ENCODE measurements around the gene ZNF385C.

DNA sequence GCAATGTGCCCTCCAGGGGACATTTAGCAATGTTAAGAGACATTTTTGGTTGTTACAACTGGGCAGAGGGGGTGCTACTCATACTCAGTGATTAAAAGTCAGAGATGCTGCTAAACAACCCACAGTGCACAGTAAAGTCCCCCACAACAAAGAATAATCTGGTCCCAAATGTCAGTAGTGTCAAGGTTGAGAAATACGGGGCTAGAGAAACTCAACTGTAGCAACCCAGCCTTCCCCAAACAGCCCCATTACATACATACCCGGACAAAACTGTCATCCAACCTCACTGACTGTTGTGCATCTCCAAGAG is 101.5 kb downstream of the ZNF385C start:
- TF ChIP-seq, protein P1, sequence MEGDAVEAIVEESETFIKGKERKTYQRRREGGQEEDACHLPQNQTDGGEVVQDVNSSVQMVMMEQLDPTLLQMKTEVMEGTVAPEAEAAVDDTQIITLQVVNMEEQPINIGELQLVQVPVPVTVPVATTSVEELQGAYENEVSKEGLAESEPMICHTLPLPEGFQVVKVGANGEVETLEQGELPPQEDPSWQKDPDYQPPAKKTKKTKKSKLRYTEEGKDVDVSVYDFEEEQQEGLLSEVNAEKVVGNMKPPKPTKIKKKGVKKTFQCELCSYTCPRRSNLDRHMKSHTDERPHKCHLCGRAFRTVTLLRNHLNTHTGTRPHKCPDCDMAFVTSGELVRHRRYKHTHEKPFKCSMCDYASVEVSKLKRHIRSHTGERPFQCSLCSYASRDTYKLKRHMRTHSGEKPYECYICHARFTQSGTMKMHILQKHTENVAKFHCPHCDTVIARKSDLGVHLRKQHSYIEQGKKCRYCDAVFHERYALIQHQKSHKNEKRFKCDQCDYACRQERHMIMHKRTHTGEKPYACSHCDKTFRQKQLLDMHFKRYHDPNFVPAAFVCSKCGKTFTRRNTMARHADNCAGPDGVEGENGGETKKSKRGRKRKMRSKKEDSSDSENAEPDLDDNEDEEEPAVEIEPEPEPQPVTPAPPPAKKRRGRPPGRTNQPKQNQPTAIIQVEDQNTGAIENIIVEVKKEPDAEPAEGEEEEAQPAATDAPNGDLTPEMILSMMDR (IDR thresholded peaks at IDR 0.05), result no peak
- TF ChIP-seq POLR2A (IDR thresholded peaks at IDR 0.05) (no peak), EP300 (IDR thresholded peaks at IDR 0.05) (no peak), POLR2AphosphoS5 (IDR thresholded peaks at IDR 0.05) (no peak)
